ENCODE results near the gene TRNP1. TPM values are rescaled to one million over a fixed set of nuclear protein-coding genes. Genes with fewer than 3 reads are reported as not detected.
"Not testable (repeated sequence)": the region's sequence is repeated elsewhere in the genome, so short reads cannot be mapped to it uniquely, and the experiment has no call there.

The TRNP1 gene
- total RNA-seq, 1 experiment from 2014 or later, result 28.3 TPM

DNA sequence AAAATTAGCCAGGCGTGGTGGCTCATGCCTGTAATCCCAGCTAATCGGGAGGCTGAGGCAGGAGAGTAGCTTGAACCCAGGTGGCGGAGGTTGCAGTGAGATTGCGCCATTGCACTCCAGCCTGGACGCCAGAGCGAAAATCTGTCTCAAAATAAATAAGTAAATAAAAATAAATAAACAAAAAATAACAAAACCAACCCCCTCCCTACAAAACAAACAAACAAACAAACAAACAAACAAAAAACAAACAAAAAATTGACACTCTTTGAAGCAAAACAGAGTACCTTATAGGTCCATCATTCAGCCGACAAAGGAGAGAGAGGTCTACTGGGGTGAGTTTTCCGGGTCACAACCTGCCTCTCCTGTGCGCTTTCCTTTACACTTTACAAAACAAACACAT, 27.9 kb upstream of the TRNP1 start:
- in situ Hi-C loops (cut with HindIII; ENCODE audit: low sequenced_read_pairs), result loop anchor here (25.0 kb wide), 1 partner anchor 97 kb away; no protein-coding TSS in a partner anchor

DNA sequence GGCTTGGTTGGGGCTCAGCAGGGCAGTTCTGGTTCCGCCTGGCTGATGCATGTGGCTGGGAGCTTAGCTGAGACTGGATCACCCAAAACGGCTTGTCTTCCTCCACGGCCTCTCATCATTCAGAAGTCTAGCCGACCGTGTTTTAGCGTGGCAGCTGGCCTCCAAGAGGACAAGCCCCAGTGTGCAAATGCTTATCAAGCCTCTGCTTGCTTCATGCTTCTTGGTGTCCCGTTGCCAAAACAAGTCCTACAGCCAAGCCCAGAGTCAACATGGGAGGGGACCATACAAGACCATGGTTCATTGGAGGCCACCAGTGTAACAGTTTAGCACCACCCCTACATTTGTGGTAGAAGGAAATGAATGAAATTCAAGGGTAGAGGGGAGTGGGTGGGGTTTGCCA, 22.7 kb upstream of the TRNP1 start:
- in situ Hi-C loops (cut with HindIII; ENCODE audit: low sequenced_read_pairs), result loop anchor here (25.0 kb wide), 1 partner anchor 91 kb away; no protein-coding TSS in a partner anchor
- no peak for DNase-seq (ENCODE audit: low spot score)

More for the DNA sequence above, 27.9 kb upstream of the TRNP1 start:
- no peak for DNase-seq (ENCODE audit: low spot score)

DNA sequence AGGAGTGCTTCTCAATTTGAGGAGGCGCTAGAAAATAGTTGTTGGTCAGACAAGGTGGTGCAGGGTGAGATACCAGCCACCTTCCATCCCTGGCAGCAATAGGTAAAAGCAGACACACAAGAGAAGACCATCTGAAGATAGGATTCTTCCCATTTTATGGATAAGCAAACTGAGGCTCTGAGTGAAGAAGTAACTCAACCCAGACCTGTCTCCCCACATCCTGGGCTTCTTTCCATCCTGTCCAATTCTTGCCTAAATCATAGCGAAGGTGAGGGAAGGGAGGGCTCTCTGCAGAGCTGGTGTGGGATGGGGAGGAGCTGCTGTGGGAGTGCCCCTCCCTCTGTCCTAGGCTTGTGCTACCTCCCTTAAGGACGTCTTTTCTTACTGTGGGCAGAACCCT, 21.9 kb upstream of the TRNP1 start:
- in situ Hi-C loops (cut with HindIII; ENCODE audit: low sequenced_read_pairs), result loop anchor here (25.0 kb wide), 1 partner anchor 91 kb away; no protein-coding TSS in a partner anchor
- no peak for DNase-seq (ENCODE audit: low spot score)

DNA sequence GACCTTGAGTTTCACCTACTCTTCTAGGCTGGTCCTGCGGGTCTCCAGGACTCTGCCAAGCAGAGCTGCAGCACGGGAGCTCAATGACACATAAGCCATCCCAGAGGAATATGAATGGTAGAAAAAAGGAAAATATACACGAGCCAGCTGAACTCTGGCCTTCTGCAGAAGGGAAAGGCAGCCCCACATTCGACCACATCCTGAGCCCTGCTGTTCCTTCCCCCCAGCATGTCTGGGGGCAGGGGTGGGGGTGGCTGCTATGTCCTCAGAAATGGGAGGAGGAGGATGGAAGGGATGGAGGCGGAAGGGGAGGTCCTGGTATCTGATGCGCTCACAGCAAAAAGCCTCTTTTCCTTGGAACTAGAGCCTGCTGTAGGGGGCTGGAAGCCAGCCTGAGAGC, 21.1 kb upstream of the TRNP1 start:
- in situ Hi-C loops (cut with HindIII; ENCODE audit: low sequenced_read_pairs), result loop anchor here (25.0 kb wide), 1 partner anchor 90 kb away; no protein-coding TSS in a partner anchor
- DNase-seq (ENCODE audit: low spot score), result no peak

GRCh38 chr1:26972821-26973220, 20.7 kb upstream of the TRNP1 start:
- in situ Hi-C loops (cut with HindIII; ENCODE audit: low sequenced_read_pairs), result loop anchor here (25.0 kb wide), 1 partner anchor 89 kb away; no protein-coding TSS in a partner anchor
- no peak for DNase-seq (ENCODE audit: low spot score)

GRCh38 chr1:26976621-26977510, 16.6 kb upstream of the TRNP1 start:
- DNase-seq (ENCODE audit: low spot score), result no peak
- in situ Hi-C loops (cut with HindIII; ENCODE audit: low sequenced_read_pairs), result no loop called here

DNA sequence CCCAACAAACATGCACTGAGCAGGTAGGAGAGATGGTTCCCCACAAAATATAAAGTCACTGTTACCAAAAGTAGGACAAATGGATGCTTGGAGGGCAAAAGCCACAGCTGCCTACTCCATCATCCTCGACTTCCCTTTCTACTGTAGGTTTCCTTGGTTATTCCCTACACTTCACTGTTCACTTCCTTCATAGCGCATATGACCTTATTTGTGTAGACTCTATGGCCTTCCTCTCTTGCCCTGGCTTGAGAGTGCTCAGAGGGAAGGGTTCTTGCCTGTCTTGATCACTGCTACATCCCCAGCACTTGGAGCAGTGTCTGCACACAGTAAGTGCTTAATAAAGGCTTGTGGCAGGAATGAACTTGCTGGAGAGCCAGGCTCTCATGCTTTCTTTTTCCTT, 14.6 kb upstream of the TRNP1 start:
- in situ Hi-C loops (cut with HindIII; ENCODE audit: low sequenced_read_pairs), result no loop called here
- DNase-seq (ENCODE audit: low spot score), result no peak

GRCh38 chr1:26981146-26981846, 12.2 kb upstream of the TRNP1 start:
- in situ Hi-C loops (cut with HindIII; ENCODE audit: low sequenced_read_pairs), result no loop called here
- no peak for DNase-seq (ENCODE audit: low spot score)

- no peak for DNase-seq (ENCODE audit: low spot score)
- in situ Hi-C loops (cut with HindIII; ENCODE audit: low sequenced_read_pairs), result no loop called here
These were observed 9.6 kb upstream of the TRNP1 start for GRCh38 chr1:26983863-26984262.

DNA sequence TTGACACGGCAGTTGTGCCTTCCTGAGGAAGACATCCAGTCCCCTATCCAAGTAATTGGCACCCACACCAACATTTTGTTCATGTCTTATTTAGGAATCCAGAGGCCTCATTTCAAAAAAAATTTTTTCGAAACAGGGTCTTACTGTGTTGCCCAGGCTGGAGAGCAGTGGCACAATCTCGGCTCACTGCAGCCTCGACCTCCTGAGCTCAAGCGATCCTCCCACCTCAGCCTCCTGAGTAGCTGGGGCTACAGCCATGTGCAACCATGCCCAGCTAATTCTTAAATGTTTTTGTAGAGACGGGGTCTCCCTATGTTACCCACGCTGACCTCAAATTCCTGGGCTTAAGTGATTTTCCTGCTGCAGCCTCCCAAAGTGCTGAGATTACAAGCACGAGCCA, 9.2 kb upstream of the TRNP1 start:
- in situ Hi-C loops (cut with HindIII; ENCODE audit: low sequenced_read_pairs), result no loop called here

GRCh38 chr1:26986658-26987057, 6.8 kb upstream of the TRNP1 start:
- in situ Hi-C loops (cut with HindIII; ENCODE audit: low sequenced_read_pairs), result no loop called here
- no peak for DNase-seq (ENCODE audit: low spot score)

More for the DNA sequence above, 9.2 kb upstream of the TRNP1 start:
- DNase-seq (ENCODE audit: low spot score), result no peak

DNA sequence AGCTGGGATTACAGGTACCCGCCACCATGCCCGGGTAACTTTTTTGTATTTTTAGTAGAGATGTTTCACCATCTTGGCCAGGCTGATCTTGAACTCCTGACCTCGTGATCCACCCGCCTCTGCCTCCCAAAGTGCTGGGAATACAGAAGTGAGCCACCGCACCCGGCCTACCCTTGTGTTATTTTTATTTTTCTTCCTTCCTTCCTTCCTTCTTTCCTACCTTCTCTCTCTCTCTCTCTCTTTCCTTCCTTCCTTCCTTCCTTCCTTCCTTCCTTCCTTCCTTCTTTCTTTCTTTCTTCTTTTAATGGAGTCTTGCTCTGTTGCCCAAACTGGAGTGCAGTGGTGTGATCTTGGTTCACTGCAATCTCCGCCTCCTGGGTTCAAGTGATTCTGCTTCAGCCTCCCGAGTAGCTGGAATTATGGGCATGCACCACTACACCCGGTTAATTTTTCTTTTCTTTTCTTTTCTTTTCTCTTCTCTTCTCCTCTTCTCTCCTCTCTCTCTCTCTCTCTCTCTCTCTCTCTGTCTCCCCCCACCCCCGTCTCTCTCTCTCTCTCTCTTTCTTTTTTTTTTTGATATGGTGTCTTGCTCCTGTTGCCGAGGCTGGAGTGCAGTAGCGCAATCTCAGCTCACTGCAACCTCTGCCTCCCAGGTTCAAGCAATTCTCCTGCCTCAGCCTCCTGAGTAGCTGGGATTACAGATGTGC, 3.9 kb upstream of the TRNP1 start:
- in situ Hi-C loops (cut with HindIII; ENCODE audit: low sequenced_read_pairs); DNase-seq (ENCODE audit: low spot score): not testable (repeated sequence)

GRCh38 chr1:26991310-26992116, 2.0 kb upstream of the TRNP1 start:
- DNase-seq (ENCODE audit: low spot score), result no peak
- in situ Hi-C loops (cut with HindIII; ENCODE audit: low sequenced_read_pairs), result no loop called here

GRCh38 chr1:26994020-26994786, 711 bp downstream of the TRNP1 start:
- DNase-seq (ENCODE audit: low spot score), result no peak
- in situ Hi-C loops (cut with HindIII; ENCODE audit: low sequenced_read_pairs), result no loop called here

DNA sequence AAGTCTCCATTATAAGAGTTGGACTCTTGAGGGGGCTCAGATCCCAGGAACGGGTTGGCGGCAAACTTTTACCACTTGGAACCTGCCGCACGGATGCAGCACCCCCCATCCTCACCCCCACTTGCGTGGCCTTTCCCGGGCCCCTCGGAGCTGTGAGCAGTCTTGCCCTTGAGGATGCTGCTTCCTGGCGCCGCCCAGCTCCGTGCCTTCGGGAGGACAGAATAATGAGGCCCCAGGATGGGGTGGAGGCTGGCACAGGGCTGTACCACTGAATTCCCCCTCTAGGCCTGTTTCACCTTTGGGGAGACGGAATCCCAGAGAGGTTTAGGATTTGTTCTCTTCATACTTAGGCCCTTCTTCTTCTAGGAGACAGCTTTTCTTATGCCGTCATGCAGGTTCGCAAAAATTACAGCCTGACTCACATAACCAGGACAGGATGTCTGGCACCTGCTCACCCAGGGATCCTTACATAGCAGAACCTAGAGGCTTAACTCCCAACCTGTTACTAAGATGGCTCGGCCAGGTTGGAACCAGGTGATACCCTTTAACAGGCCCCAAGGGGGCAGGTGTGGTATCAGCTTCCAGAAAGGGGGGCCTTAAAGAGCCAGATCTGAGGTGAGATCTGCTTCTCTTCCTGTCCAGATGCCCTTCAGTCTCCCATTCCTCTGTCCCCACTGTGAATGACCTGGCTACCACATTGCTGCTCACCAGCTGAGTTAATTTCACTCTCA, 1.5 kb downstream of the TRNP1 start:
- DNase-seq (ENCODE audit: low spot score), result peak; percentile 55

DNA sequence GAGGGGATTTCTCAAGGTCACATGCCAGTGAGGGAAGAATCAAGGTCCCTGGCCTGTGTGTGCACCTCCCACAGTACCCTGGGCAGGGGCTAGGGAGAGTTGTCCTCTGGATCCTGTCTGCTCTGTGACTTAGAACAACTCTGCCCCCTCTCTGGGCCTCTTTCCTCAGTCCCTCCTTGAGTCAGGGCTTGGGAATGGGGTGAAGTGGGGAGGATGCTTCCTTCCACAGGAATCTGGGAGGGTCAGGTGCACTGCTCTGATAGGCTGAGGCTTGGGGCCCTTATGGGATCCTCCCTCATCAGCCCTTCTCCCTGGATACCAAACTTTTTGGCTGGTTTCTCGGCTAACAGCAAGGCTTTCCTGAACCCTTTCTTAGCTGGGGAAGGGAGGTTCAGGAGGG, 2.5 kb downstream of the TRNP1 start:
- in situ Hi-C loops (cut with HindIII; ENCODE audit: low sequenced_read_pairs), result no loop called here
- DNase-seq (ENCODE audit: low spot score), result no peak

More for the DNA sequence above, 1.5 kb downstream of the TRNP1 start:
- in situ Hi-C loops (cut with HindIII; ENCODE audit: low sequenced_read_pairs), result no loop called here

GRCh38 chr1:26996665-26997064, 3.2 kb downstream of the TRNP1 start:
- DNase-seq (ENCODE audit: low spot score), result no peak
- in situ Hi-C loops (cut with HindIII; ENCODE audit: low sequenced_read_pairs), result no loop called here
